Smooth muscle cell (in vitro differentiated cells): ENCODE measurements around the gene MPO. TPM values are rescaled to one million over a fixed set of nuclear protein-coding genes. Genes with fewer than 3 reads are reported as not detected.
A peak's percentile ranks its signal among the peaks of the same experiment; 100 is the strongest.

Experiments
- DNase-seq: peaks from one replicate; lab custom pipeline; 2025; ENCODE audit not compliant: unreplicated experiment; lab: John Stamatoyannopoulos, UW
- H2AFZ ChIP-seq: fragments of 200-600 bp; sonication (generic); 2 replicates; pipeline ENCODE4 v1.6.0; 2016; ENCODE audit warnings: antibody characterized with exemption, low read depth, mild to moderate bottlenecking
- H3F3A ChIP-seq: fragments of 200-600 bp; sonication (generic); 2 replicates; pipeline ENCODE4 v1.6.0; 2017; ENCODE audit warnings: antibody characterized with exemption, low read depth
- H3K27ac ChIP-seq: fragments of 200-600 bp; sonication (generic); 2 replicates; pipeline ENCODE4 v1.5.1; 2016; ENCODE audit warnings: low read depth, mild to moderate bottlenecking
- H3K27me3 ChIP-seq: fragments of 200-600 bp; sonication (generic); 2 replicates; pipeline ENCODE4 v1.6.1; 2016; ENCODE audit warnings: low read depth, mild to moderate bottlenecking
- H3K36me3 ChIP-seq: fragments of 200-600 bp; sonication (generic); 2 replicates; pipeline ENCODE4 v1.5.1; 2016; ENCODE audit warnings: low read depth
- H3K4me1 ChIP-seq: fragments of 200-600 bp; sonication (generic); 2 replicates; pipeline ENCODE4 v1.5.1; 2016; ENCODE audit warnings: low read depth
- H3K4me2 ChIP-seq: fragments of 200-600 bp; sonication (generic); 2 replicates; pipeline ENCODE4 v1.6.0; 2016; ENCODE audit warnings: mild to moderate bottlenecking
- H3K4me3 ChIP-seq: fragments of 200-600 bp; sonication (generic); 2 replicates; pipeline ENCODE4 v1.5.1; 2016; ENCODE audit warnings: mild to moderate bottlenecking
- H3K79me2 ChIP-seq: fragments of 200-600 bp; sonication (generic); 2 replicates; pipeline ENCODE4 v1.6.0; 2016; ENCODE audit warnings: low read depth, mild to moderate bottlenecking
- H3K9ac ChIP-seq: fragments of 200-600 bp; sonication (generic); 2 replicates; pipeline ENCODE4 v1.6.0; 2016; ENCODE audit warnings: low read depth
- H3K9me3 ChIP-seq: fragments of 200-600 bp; sonication (generic); replicated peaks from 2 replicates; pipeline ENCODE4 v1.5.1; 2016; ENCODE audit warnings: low read depth
- H4K20me1 ChIP-seq: fragments of 200-600 bp; sonication (generic); 2 replicates; pipeline ENCODE4 v1.6.0; 2016; ENCODE audit warnings: low read depth
- WGBS: methylation state at CpG from one replicate; pipeline ENCODE4 v1.1.7; 2016; ENCODE audit warnings: low lambda C conversion rate; 5-methylcytosine and 5-hydroxymethylcytosine counted together
- polyA plus RNA-seq: library from polyadenylated mRNA; unstranded; fragments of >200 nt; fragmentation: Nextera tagmentation; extraction: Ambion mirVana; gene quantifications from 2 replicates; pipeline ENCODE4 v1.2.1, GENCODE V29; 2016
- total RNA-seq: library from RNA; depleted of rRNA; stranded (reverse); fragments of >200 nt; gene quantifications from 2 replicates; pipeline ENCODE4 v1.2.3, GENCODE V29; 2014
- TF ChIP-seq, protein P1 (sequence below): fragments of 200-600 bp; sonication (generic); IDR thresholded peaks from 2 replicates; pipeline ENCODE4 v1.5.1; 2017; ENCODE audit warnings: borderline replicate concordance, mild to moderate bottlenecking, antibody characterized with exemption; ENCODE audit not compliant: insufficient read depth, poor library complexity, severe bottlenecking

MPO gene
- total and polyA plus RNA-seq, 2 experiments from 2014 or later = 0.09 TPM; not detected in 1

- Histone ChIP-seq H3K79me2 (no peaks in the 10 kb centered on the region), H3K9ac (no peak overlapping the region), H3K27ac (no peak overlapping the region), H3K27me3 (no peaks in the 10 kb centered on the region), H4K20me1 (no peaks in the 10 kb centered on the region), H2AFZ (no peak overlapping the region), H3K4me1 (peaks cover 29% of the 10 kb centered on the region), H3K4me3 (no peak overlapping the region), H3K9me3 (no peaks in the 10 kb centered on the region), H3K4me2 (no peak overlapping the region), H3F3A (no peaks in the 10 kb centered on the region), H3K36me3 (no peaks in the 10 kb centered on the region)
- DNase-seq = no peak
- 82% methylated on average over 11 of the region's 11 CpGs for WGBS
- TF ChIP-seq, protein P1, sequence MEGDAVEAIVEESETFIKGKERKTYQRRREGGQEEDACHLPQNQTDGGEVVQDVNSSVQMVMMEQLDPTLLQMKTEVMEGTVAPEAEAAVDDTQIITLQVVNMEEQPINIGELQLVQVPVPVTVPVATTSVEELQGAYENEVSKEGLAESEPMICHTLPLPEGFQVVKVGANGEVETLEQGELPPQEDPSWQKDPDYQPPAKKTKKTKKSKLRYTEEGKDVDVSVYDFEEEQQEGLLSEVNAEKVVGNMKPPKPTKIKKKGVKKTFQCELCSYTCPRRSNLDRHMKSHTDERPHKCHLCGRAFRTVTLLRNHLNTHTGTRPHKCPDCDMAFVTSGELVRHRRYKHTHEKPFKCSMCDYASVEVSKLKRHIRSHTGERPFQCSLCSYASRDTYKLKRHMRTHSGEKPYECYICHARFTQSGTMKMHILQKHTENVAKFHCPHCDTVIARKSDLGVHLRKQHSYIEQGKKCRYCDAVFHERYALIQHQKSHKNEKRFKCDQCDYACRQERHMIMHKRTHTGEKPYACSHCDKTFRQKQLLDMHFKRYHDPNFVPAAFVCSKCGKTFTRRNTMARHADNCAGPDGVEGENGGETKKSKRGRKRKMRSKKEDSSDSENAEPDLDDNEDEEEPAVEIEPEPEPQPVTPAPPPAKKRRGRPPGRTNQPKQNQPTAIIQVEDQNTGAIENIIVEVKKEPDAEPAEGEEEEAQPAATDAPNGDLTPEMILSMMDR = no peak
Observed at GRCh38 chr17:58325976-58326468, 45.3 kb upstream of the MPO start.

DNA sequence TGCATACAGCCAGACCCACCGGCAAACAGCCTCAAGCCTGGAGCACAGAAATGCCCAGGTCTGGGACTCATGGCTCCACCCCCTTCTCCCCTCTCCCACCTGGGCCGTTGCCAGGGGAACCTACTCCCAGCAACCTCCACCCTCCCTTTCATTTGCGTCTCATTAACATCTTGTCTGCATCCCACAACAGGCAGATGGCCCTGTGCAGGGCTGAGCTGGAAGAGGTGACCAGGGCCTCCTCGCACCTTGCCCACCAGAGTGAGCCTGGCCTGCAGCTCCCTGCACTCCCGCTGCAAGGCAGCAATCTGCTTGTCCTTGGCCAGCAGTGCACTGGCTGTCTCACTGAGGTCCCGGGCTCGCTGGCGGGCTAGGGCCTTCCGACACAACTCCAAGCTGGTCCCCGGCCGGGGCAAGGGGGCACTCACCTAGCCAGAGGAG lies 44.6 kb upstream of the MPO start:
- peak overlapping the region; percentile 99 for H3K4me2 ChIP-seq
- DNase-seq = no peak
- TF ChIP-seq, protein P1 = no peak

DNA sequence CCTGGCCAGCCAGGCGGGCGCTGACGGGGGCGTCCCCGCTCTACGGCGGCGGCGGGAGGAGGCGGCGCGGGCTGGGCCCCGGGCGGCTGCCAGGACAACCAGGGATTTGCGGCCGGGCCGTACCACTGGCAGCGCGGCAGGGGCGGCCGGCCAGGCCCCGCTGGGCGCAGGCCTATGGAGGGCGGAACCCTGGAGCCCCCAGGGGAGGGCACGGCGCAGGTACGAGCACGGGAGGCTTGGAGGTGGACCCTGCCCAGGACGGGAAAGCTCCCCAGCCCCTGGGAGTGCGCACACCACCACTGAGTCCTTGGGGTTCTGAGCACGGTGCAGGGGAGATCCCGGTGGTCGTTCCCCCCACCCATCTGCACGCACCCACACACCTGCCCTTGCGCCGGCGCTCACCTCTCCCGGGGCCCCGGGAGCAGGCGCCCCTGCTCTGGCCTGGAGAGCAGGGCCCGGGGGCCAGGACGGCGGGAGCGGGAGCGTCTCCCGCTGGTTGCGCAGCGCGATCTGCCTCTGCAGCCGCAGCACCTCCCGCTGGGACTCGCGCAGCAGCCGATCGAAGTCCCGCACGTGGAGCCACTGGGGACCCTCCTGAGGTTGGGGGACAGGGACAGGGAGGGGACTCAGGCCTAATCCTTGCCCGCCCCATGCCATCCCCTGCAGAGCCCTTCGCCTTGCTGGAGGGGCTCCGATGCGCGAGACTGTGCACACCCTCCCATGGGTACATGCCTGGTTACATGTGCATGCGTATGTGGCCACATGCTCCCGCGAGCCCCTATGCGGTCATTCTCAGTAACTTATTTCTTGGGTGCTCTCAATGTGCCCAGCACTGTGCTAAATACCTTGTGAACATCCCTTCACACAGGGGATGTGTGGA lies 43.9 kb upstream of the MPO start:
- H3K79me2 ChIP-seq = no peaks in the 10 kb centered on the region
- H2AFZ ChIP-seq = peak overlapping the region; percentile 98
- peaks cover 29% of the 10 kb centered on the region for H3K4me1 ChIP-seq
- TF ChIP-seq, protein P1 = no peak
- H3F3A ChIP-seq = no peaks in the 10 kb centered on the region
- no peaks in the 10 kb centered on the region for H3K36me3 ChIP-seq
- H4K20me1 ChIP-seq = no peaks in the 10 kb centered on the region
- DNase-seq = peak; percentile 17
- no peak overlapping the region for H3K27ac ChIP-seq
- no peaks in the 10 kb centered on the region for H3K27me3 ChIP-seq
- peak overlapping the region; percentile 60 for H3K9ac ChIP-seq
- H3K4me2 ChIP-seq = peak overlapping the region; percentile 99
- H3K9me3 ChIP-seq = no peaks in the 10 kb centered on the region
- WGBS = 14% methylated on average over 46 of the region's 66 CpGs
- peak overlapping the region; percentile 82 for H3K4me3 ChIP-seq

More for the DNA sequence above, 44.6 kb upstream of the MPO start:
- Histone ChIP-seq H3K4me1 (peaks cover 29% of the 10 kb centered on the region), H3K9ac (no peak overlapping the region), H3K27ac (no peak overlapping the region), H4K20me1 (no peaks in the 10 kb centered on the region), H3K9me3 (no peaks in the 10 kb centered on the region), H2AFZ (no peak overlapping the region), H3K79me2 (no peaks in the 10 kb centered on the region), H3K36me3 (no peaks in the 10 kb centered on the region), H3K4me3 (peak overlapping the region; percentile 82), H3F3A (no peaks in the 10 kb centered on the region), H3K27me3 (no peaks in the 10 kb centered on the region)
- 86% methylated on average over 11 of the region's 11 CpGs for WGBS
